ENCODE measurements around the gene CNOT11. TPM values are rescaled to one million over a fixed set of nuclear protein-coding genes. Genes with fewer than 3 reads are reported as not detected.

Gene CNOT11
- total and polyA plus RNA-seq, 2 of the 13 experiments (the other 11 are each of a cell fraction or from before 2014, with no cell fraction given), result 114 to 209 TPM

GRCh38 chr2:101205521-101206479, 46.9 kb upstream of the CNOT11 start (continued):
- peak; percentile 87 for TF ChIP-seq STAG1 (CRISPR knock-in tag; IDR thresholded peaks at IDR 0.05)
- no peak for TF ChIP-seq ZMAT5 (CRISPR knock-in tag; IDR thresholded peaks at IDR 0.05; ENCODE audit: borderline replicate concordance, low read depth)
- no peak for TF ChIP-seq TAF1 (CRISPR knock-in tag; IDR thresholded peaks at IDR 0.05)
- TF ChIP-seq MTA1 (CRISPR knock-in tag; IDR thresholded peaks at IDR 0.05; ENCODE audit: borderline replicate concordance), result no peak
- TF ChIP-seq SMAD1 (CRISPR knock-in tag; IDR thresholded peaks at IDR 0.05; ENCODE audit: borderline replicate concordance, low read depth), result no peak
- TF ChIP-seq ZNF264 (CRISPR knock-in tag; IDR thresholded peaks at IDR 0.05), result no peak; the same call in 1 of the 2 replicates
- TF ChIP-seq BCL6 (CRISPR knock-in tag; IDR thresholded peaks at IDR 0.05), result no peak
- TF ChIP-seq PBX2 (CRISPR knock-in tag; IDR thresholded peaks at IDR 0.05), result no peak
- peak; percentile 75; the same call in 1 of the 2 replicates for TF ChIP-seq ZNF205 (CRISPR knock-in tag; IDR thresholded peaks at IDR 0.05)
- no peak for TF ChIP-seq ZHX1 (CRISPR knock-in tag; IDR thresholded peaks at IDR 0.05; ENCODE audit: low read depth)
- TF ChIP-seq ARNTL (CRISPR knock-in tag; IDR thresholded peaks at IDR 0.05), result no peak
- no peak for TF ChIP-seq CBX2 (IDR thresholded peaks at IDR 0.05; ENCODE audit: low read depth, low read length)
- TF ChIP-seq CBX2 (CRISPR knock-in tag; IDR thresholded peaks at IDR 0.05; ENCODE audit: low read depth), result no peak
- TF ChIP-seq POLR2AphosphoS5 (IDR thresholded peaks at IDR 0.05; ENCODE audit: low read depth, low read length), result no peak
- TF ChIP-seq CENPX (CRISPR knock-in tag; IDR thresholded peaks at IDR 0.05), result no peak
- TF ChIP-seq ZNF253 (CRISPR knock-in tag; IDR thresholded peaks at IDR 0.05; ENCODE audit: borderline replicate concordance), result no peak
- no peak for TF ChIP-seq NFRKB (IDR thresholded peaks at IDR 0.05)
- no peak for TF ChIP-seq USF2 (IDR thresholded peaks at IDR 0.05; ENCODE audit: low read depth, low read length)
- TF ChIP-seq USF2 (CRISPR knock-in tag; IDR thresholded peaks at IDR 0.05; ENCODE audit: borderline replicate concordance), result no peak
- TF ChIP-seq RXRB (CRISPR knock-in tag; IDR thresholded peaks at IDR 0.05; ENCODE audit: borderline replicate concordance), result no peak
- TF ChIP-seq SRSF4 (IDR thresholded peaks at IDR 0.05; ENCODE audit: low read depth, low read length, poor library complexity, severe bottlenecking), result no peak
- TF ChIP-seq ZMYM4 (CRISPR knock-in tag; IDR thresholded peaks at IDR 0.05), result 0 out of 2 replicates have a peak, but pooled peaks have one; percentile 44
- no peak for TF ChIP-seq SRSF9 (IDR thresholded peaks at IDR 0.05; ENCODE audit: borderline replicate concordance, insufficient read depth, low read depth, low read length, poor library complexity, severe bottlenecking)

Measured in HepG2 (cell line).